GM03348 (cell line): ENCODE measurements around the gene UST.
"Not testable (repeated sequence)": the region's sequence is repeated elsewhere in the genome, so short reads cannot be mapped to it uniquely, and the experiment has no call there.

Source experiments
- DNase-seq: peaks from one replicate; pipeline ENCODE4 v3.0.0; 2012; ENCODE audit warnings: low spot score

UST gene

GRCh38 chr6:149008741-149009140 is 261.9 kb downstream of the UST start:
- DNase-seq: no peak

DNA sequence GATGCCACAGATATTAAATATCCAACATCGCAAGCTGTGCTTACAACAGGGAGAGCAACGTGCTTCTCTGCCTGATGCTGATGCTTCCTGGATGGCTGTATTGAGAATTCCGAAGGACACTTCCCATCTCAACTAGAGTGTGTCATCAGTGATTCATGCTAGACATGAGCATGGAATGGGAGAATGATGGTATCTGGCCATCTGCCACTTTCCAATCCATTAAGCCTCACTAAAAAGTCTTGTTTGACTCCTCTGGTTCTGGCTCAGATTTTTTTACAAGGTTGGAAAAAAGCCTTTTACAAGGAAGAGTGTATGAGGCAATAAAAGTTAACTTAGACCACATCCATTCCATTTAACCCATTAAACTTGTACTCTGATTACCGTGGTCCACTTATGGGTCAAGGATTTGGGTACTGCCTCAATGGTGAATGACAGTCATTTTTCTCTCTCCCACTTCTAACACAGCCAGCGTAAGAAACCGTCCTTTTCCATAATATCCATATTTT is 265.3 kb downstream of the UST start:
- DNase-seq: peak; percentile 88

- no peak for DNase-seq
These were observed 266.9 kb downstream of the UST start for GRCh38 chr6:149013586-149014344.

DNA sequence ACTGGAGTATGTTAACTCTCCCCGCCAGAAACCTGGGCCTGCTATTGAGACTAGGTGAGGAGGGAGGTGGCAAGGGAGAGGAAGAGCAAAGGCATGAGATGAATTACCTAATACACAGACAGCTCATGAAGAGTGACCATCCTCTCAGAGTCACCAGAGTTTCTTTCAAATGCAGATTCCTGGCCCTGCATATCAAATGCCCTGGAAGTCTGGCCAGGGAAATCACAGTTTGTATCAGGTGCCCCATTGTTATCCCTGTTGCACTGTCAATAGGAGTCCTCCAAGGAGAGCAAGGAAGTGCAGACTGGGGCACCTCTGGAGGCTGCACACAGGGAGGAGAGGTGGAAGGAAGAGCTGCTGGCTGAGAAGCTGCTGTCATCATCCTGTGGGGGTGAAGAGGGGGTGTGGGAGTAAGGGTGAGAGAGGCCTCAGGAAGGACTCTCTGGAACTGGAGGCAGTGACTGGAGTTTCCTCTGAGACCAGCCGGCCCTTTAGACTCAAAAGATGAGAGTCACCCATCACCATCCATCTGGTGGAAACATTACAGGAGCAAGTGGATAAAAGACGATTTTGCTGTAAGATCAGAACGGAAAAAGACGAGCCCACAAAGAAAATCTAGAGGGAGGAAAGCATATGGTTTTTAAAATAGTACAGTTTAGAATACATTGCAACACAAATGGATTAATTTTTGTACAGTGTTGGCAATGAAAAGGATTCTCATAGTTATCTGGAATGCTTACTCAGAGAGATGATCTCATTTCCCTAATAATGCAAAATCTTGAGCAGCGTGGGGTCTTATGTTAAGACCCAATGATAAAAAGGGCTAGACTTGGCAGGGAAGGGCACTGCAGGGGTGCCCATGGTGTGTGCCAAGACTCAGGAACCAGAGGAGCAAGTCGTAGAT is 268.1 kb downstream of the UST start:
- peak; percentile 36 for DNase-seq

DNA sequence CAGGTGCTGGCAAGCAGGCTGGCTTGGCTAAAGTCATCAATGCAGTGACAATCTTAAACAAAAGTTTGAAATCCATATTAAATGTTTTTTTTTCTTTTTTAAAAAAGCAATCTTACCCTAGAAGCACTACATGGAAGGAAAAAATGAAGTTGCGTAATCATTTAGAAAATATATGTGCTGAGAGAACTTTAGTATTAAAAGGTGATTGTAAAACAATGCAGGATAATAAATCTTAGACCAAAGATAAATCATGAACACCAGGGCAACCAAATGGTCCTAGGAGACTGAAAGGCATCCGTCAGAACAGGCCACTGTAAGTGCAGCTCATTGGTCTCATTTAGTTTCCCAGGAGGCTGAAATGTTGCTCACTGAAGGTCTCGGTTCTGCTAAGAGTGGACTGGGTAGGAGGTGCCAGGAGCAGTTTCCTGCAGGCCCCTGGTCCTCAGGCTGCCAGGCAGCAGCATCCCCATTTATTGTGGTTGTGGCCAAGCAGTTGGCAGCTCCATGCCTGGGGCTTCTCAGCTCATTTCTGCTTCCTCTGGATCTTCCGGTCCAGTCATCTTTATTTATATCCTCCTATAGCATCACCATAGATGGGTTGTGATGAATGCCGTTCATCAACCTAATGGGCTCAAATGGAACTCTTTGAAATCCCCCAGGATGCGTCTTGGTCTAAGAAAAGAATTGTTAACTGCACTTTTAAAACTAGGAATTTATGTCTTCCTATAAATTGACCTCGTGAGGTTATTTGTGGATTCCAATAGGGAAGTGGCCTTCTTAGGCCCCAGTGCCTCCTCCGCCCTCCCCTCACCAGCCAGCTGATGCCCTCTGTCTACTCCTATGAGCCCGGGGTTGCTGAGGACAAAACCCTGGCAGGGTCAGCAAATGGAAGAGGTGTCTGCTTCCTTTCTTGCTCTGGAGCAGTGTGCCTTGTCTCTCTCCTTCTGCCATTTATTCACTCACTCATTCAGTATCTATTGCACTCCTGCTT is 269.0 kb downstream of the UST start:
- no peak for DNase-seq

DNA sequence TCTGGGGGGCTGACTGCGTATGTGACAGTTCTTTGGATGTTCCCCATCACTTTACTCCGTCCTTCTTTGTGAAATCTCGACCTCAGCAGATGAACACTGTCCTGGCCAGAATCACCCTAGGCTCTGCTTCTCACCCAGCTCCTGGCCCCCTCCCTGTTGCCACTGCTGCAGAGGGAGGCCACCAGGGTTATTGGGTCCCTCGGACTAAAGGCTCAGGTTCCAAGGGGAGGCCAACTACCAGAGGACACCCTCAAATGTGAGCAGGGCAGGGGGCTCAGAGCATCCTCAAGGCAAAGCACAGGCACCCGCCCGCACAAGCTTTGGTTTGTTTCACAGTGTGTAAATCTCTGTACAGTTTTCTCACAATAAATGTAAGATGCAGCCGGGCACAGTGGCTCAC is 269.9 kb downstream of the UST start:
- DNase-seq: no peak

DNA sequence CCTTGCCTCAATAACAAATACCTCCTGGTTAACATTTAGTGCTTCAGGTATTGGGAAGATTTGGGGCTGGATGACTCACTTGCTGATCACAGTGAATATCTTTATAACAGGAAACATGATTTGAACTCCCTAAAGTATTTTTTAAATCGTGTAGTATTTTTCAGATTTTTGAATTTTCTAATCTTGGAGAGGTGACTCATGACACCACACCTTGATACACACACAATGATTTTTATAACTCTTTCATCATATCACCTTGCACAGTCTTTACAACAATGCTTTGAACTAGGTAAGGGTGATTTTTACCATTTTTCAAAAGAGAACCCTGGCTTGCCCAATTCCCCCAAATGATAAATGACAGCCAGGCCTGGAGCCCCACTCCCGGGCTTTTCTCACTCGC is 273.5 kb downstream of the UST start:
- no peak for DNase-seq

DNA sequence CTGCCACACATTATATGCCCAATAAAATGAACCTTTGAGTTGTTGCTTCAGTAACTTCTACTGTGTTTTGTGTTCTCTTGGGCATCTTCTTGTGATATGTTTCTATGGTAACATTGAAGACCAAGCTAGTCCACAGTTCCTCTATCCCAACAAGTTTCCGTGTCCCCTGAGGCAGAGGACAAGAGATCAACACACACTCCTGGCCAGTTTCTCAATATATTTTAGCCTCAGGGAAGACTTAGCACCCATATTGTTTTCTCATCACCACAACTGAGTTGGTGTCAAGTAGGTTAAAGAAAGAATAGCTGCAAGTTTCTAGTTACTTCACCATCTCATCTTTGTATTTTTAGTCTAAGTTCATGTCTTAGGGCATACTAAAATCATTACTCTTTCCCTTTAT is 277.5 kb downstream of the UST start:
- DNase-seq: no peak

GRCh38 chr6:149025061-149025460 is 278.2 kb downstream of the UST start:
- DNase-seq: no peak

DNA sequence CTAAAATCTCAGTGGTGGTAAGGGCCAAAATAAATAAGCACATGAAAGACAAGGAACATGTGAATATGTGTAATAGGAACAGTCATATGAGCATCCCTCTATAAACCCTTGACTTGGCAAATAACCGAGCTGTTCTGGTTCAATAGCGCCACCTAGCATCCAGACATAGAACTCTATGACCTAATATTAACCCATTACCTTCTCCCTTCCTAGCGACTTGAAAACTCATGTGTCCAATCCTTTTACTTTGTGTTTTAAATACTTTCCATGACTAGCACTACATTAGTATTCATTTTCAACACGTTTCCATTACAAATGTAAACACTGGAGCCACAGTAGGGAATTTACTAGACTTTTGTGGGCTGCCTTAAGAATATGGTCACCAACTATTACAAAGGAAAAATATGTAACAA is 279.7 kb downstream of the UST start:
- DNase-seq: peak; percentile 58

- no peak for DNase-seq
These were observed 280.7 kb downstream of the UST start for GRCh38 chr6:149027484-149027883.

- peak; percentile 63 for DNase-seq
These were observed 282.1 kb downstream of the UST start for GRCh38 chr6:149028767-149029405.

DNA sequence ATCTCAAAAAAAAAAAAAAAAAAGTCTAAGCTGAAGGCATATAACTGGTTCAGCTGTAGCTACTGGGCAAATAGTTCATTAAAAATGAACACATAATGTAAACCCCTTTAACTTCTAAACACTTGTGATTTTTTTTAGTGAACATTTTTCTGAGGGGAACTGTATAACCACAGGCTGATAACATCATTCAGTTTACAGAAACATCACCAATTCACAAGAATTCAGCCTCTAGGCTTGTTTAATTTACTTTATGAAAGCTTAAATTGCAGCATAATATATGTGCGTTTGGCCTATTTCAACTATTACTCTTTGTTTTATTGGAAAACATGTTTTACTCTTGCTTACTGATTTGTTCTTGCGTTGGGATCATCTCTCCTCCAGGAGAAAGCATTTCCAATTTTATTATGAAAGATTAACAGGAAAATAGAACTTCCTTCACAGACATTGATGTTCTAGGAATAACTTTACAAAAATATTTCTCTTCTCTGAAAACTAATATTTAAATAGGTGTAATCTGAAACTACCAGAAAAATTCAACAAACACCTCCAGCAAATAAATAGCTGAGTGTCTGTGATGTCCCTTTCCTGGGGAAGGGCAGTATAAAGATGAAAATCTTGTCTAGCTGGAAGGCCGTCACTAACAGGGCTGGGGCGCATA is 284.5 kb downstream of the UST start:
- DNase-seq: no peak

DNA sequence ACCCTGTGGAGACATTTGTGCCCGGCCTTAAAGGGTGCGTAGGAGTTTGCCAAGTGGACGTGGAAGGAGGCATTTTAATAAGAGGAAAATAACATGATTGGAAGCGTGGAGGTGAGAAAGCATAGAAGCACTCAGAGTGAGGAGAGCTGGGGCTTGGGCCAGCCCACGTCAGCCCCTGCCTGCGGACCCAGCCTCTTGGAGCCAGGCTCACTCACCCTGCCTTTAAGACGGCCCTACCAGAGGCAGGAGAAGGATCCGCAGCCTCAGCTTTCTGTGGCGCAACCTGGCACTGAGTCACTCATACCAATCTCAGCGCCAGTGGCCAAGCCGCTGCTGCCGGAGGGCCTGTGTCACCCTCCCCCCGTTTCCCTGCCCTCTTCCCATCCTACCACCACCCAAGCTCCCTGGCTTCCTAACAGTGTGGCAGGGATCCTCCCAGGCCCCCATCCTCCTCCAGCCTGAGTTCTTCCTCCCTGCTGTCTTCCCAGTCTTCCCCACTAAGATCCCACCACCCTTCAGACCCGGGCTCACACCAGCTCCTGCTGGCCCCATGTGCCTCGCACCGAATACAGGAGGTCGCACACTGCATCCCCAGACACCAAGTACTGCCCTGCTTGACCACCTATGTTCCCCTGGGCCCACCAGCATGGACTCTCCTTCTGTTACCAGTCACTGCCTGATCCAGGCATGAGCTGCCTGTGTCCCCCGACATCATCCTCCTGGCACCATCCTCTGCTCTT is 285.2 kb downstream of the UST start:
- peak; percentile 87 for DNase-seq

DNA sequence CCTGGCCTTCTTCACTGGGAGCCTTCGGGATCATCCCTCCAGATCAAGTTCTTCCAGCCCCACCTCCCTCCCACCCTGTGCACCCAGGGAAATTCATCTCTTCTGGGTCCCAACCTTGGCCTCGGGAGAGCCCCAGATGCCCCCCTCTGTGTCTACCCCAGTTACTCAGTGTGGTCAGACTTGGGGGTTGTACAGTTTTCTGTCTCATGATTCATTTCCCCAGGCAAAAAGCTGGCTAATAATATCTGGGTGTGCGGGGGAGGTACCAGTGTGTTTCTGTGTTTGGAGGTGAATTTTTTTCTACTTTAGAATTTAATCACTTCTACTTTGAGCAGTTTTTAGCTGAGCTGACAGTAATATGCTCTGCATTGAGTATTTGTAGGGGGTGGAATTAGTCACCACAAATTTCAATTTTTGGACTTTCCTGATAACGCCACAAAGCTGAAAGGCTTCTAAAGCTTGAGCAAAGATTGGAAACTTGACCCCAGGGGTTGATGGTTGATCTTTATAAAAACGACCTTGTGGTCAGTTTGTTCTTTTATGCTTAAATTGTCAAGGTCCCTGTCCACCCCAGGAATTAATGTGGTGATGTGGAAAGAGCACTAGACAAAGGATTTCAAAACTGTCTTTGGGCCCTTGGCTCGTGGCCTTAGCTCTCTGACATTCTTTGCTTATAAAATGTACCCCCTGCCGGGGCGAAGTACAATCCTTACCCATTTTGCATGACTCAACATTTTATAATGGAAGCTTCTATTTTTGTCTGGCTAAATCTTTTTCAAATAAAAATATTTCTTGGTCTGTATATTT is 286.0 kb downstream of the UST start:
- peak; percentile 76 for DNase-seq

DNA sequence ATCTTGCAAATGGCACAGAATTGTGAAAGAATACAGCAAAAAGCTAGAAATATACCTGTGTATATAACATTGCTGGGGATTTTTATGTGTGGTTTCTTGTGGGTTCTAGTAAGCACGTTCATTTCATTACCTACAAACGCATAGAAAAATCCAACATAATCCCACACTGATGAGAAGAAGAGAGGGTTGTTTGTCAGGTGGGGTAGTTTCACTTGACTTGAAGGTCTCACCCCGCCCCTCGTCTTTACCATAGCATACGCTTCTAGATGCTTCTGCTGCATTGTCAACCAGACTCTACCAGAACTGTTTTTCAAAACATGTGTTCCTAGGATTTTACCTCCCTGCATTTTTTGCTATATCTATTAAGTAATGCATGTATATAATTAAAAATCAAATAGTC is 286.6 kb downstream of the UST start:
- DNase-seq: no peak

- no peak for DNase-seq
These were observed 288.9 kb downstream of the UST start for GRCh38 chr6:149035766-149036165.

DNA sequence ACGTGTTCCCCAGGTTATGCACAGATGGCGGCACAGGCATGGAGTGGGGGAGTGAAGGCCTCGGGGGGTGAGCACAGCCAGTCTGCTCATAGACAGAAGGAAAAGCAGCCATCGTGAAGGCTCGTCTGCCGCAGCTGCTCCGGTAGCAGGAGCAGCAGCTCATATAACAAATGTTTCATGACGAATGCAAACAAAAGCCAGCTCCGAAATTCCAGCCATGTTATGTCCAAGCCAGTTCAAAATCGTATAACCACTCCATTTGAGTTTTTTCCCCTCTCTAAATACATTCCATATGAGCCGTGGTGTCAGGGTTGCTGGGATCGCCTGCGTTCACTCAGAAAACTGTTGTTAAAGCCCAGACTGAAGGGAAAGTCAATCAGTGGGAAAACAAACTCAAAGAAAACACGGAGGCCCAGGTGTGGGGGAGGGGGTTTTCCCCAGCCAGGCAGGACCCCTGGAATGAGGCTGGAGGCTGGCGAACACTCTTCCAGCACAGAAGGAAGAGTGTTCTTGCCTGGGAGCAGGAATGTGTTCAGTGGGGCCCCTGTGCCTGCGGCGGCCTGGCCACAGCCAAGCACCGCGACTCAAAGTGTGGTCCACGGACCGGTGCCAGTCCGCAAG is 290.3 kb downstream of the UST start:
- no peak for DNase-seq

DNA sequence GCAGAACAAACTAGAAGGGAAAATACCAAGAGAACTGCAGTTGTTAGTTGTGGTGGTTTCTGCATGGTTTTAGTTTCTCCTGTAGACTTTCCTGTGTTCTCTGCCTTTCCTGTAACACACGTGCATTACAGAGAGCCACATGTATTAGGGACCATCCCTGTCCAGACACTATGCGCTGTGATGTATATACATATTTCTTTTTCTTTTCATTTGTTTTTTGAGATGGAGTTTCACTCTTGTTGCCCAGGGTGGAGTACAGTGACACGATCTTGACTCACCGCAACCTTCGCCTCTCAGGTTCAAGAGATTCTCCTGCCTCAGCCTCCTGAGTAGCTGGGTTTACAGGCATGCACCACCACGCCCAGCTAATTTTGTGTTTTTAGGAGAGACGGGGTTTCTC is 292.2 kb downstream of the UST start:
- DNase-seq: not testable (repeated sequence)
